OCI-LY1 (cell line): Measurements from ENCODE around the gene XKR8.
"Not testable (repeated sequence)": the region's sequence is repeated elsewhere in the genome, so short reads cannot be mapped to it uniquely, and the experiment has no call there.

Experiments
- H2AFZ ChIP-seq: fragments of 200-600 bp; sonication (generic), shearing (Covaris generic); 2 replicates; pipeline ENCODE4 v1.6.0; 2014; ENCODE audit warnings: antibody characterized with exemption, mild to moderate bottlenecking, low read length
- H3F3A ChIP-seq: fragments of 200-600 bp; sonication (generic), shearing (Covaris generic); 2 replicates; pipeline ENCODE4 v1.6.0; 2014; ENCODE audit warnings: mild to moderate bottlenecking, antibody characterized with exemption, low read length, moderate library complexity; ENCODE audit not compliant: insufficient read depth
- H3K27ac ChIP-seq: fragments of 200-600 bp; sonication (generic); 2 replicates; pipeline ENCODE4 v1.5.1; 2014; ENCODE audit warnings: low read length, mixed run types, mild to moderate bottlenecking, low read depth; ENCODE audit not compliant: poor library complexity, severe bottlenecking
- H3K27me3 ChIP-seq: fragments of 200-600 bp; sonication (generic); 2 replicates; pipeline ENCODE4 v1.6.0; 2014; ENCODE audit warnings: antibody characterized with exemption, mild to moderate bottlenecking, low read length, moderate library complexity; ENCODE audit not compliant: insufficient read depth
- H3K36me3 ChIP-seq: fragments of 200-600 bp; sonication (generic); 2 replicates; pipeline ENCODE4 v1.6.1; 2014; ENCODE audit warnings: mild to moderate bottlenecking, antibody characterized with exemption, low read length, moderate library complexity, mixed read lengths; ENCODE audit not compliant: insufficient read depth
- H3K4me1 ChIP-seq: fragments of 200-600 bp; sonication (generic); 2 replicates; pipeline ENCODE4 v1.5.1; 2014; ENCODE audit warnings: mild to moderate bottlenecking, low read length, moderate library complexity; ENCODE audit not compliant: insufficient read depth, severe bottlenecking
- H3K4me2 ChIP-seq: fragments of 200-600 bp; sonication (generic), shearing (Covaris generic); 2 replicates; pipeline ENCODE4 v1.6.1; 2014; ENCODE audit warnings: low read length
- H3K4me3 ChIP-seq: fragments of 200-600 bp; sonication (generic); 2 replicates; pipeline ENCODE4 v1.5.1; 2014; ENCODE audit warnings: low read length, low read depth, mild to moderate bottlenecking, mixed read lengths; ENCODE audit not compliant: poor library complexity, severe bottlenecking
- H3K79me2 ChIP-seq: fragments of 200-600 bp; shearing (Covaris generic); 2 replicates; pipeline ENCODE4 v1.6.1; 2016; ENCODE audit warnings: mixed run types, low read length, mixed read lengths; ENCODE audit not compliant: insufficient read depth
- H3K9ac ChIP-seq: fragments of 200-600 bp; sonication (generic), shearing (Covaris generic); 2 replicates; pipeline ENCODE4 v1.6.1; 2014; ENCODE audit warnings: mild to moderate bottlenecking, low read length, mixed read lengths
- H3K9me2 ChIP-seq: fragments of 200-600 bp; sonication (generic), shearing (Covaris generic); 2 replicates; pipeline ENCODE4 v1.6.1; 2014; ENCODE audit warnings: low read depth, mild to moderate bottlenecking, low read length, mixed read lengths
- H3K9me3 ChIP-seq: fragments of 200-600 bp; shearing (Covaris generic); 2 replicates; pipeline ENCODE4 v1.6.1; 2014; ENCODE audit warnings: low read length, mixed read lengths
- H4K20me1 ChIP-seq: fragments of 200-600 bp; sonication (generic), shearing (Covaris generic); 2 replicates; pipeline ENCODE4 v1.6.0; 2016; ENCODE audit warnings: mild to moderate bottlenecking, low read length; ENCODE audit not compliant: insufficient read depth
- CTCF ChIP-seq: fragments of 200-600 bp; sonication (generic), shearing (Covaris generic); IDR thresholded peaks from 2 replicates; pipeline ENCODE4 v1.5.1; 2017; ENCODE audit warnings: mild to moderate bottlenecking, antibody characterized with exemption, low read length, moderate library complexity, mixed read lengths
- EZH2 ChIP-seq: fragments of 200-600 bp; sonication (generic), shearing (Covaris generic); IDR thresholded peaks from 2 replicates; pipeline ENCODE4 v1.8.0; 2017; ENCODE audit warnings: borderline replicate concordance, mixed run types, mild to moderate bottlenecking, antibody characterized with exemption, low read length, moderate library complexity, mixed read lengths

The XKR8 gene

GRCh38 chr1:27993241-27993640, 33.5 kb downstream of the XKR8 start:
- peaks cover 90% of the 10 kb centered on the region for H3K36me3 ChIP-seq
- H2AFZ ChIP-seq: no peak overlapping the region
- H4K20me1 ChIP-seq: no peaks in the 10 kb centered on the region
- no peak overlapping the region for H3K4me3 ChIP-seq
- H3K4me2 ChIP-seq: no peak overlapping the region
- TF ChIP-seq EZH2: no peak
- no peak for TF ChIP-seq CTCF
- H3K27me3 ChIP-seq: no peaks in the 10 kb centered on the region
- peaks cover 3% of the 10 kb centered on the region for H3K4me1 ChIP-seq
- H3K27ac ChIP-seq: no peak overlapping the region
- no peaks in the 10 kb centered on the region for H3K9me3 ChIP-seq
- no peaks in the 10 kb centered on the region for H3K79me2 ChIP-seq
- no peaks in the 10 kb centered on the region for H3F3A ChIP-seq
- no peaks in the 10 kb centered on the region for H3K9me2 ChIP-seq
- H3K9ac ChIP-seq: no peak overlapping the region

DNA sequence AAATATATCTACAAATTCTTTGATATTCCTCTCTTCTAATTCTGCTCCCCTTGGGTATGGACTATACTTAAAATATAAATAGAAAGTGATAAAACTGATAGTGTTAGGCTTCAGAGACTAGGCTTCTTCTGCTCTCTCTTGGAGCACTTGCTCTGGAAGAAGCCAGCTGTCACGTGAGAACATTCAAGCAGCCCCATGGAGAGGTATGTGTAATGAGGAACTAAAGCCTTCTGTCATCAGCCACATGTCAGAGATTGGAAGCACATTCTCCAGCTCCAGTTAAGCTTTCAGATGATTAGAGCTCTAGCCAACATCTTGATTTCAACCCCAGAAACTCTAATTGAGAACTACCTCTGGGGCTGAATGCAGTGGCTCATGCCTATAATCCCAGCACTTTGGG, 34.3 kb downstream of the XKR8 start:
- Histone ChIP-seq H3K79me2 (no peaks in the 10 kb centered on the region), H3K36me3 (peaks cover 89% of the 10 kb centered on the region), H3K27ac (no peak overlapping the region), H3K4me3 (no peak overlapping the region), H3K9me3 (no peaks in the 10 kb centered on the region), H3K27me3 (no peaks in the 10 kb centered on the region), H4K20me1 (no peaks in the 10 kb centered on the region), H3K4me1 (peaks cover 3% of the 10 kb centered on the region), H3K9ac (no peak overlapping the region), H3K9me2 (no peaks in the 10 kb centered on the region), H3K4me2 (no peak overlapping the region), H3F3A (no peaks in the 10 kb centered on the region), H2AFZ (no peak overlapping the region)
- TF ChIP-seq CTCF (no peak), EZH2 (no peak)

- H3K4me1 ChIP-seq, H3K9me3 ChIP-seq, H4K20me1 ChIP-seq, H3K9ac ChIP-seq, H3K4me2 ChIP-seq, H3F3A ChIP-seq, H3K4me3 ChIP-seq, H3K27me3 ChIP-seq, H3K27ac ChIP-seq, H2AFZ ChIP-seq, H3K79me2 ChIP-seq, H3K9me2 ChIP-seq: not testable (repeated sequence)
- H3K36me3 ChIP-seq: peaks cover 87% of the 10 kb centered on the region
Observed at GRCh38 chr1:27994526-27994925, 34.8 kb downstream of the XKR8 start.

- Histone ChIP-seq H3F3A (no peaks in the 10 kb centered on the region), H3K9me3 (no peaks in the 10 kb centered on the region), H3K9me2 (no peaks in the 10 kb centered on the region), H3K27me3 (no peaks in the 10 kb centered on the region), H3K4me3 (no peak overlapping the region), H3K4me1 (no peaks in the 10 kb centered on the region), H2AFZ (no peak overlapping the region), H4K20me1 (no peaks in the 10 kb centered on the region), H3K79me2 (no peaks in the 10 kb centered on the region), H3K4me2 (no peak overlapping the region), H3K27ac (no peak overlapping the region), H3K36me3 (peaks cover 67% of the 10 kb centered on the region), H3K9ac (no peak overlapping the region)
- TF ChIP-seq EZH2: no peak
- no peak for TF ChIP-seq CTCF
Observed at GRCh38 chr1:27999055-27999454, 39.3 kb downstream of the XKR8 start.
